ENCODE measurements around the gene BCL7A. TPM values are rescaled to one million over a fixed set of nuclear protein-coding genes. Genes with fewer than 3 reads are reported as not detected.

BCL7A gene
- total RNA-seq, 4 donors from 2014 or later, result 4.7 to 8.5 (median 5.6) TPM

DNA sequence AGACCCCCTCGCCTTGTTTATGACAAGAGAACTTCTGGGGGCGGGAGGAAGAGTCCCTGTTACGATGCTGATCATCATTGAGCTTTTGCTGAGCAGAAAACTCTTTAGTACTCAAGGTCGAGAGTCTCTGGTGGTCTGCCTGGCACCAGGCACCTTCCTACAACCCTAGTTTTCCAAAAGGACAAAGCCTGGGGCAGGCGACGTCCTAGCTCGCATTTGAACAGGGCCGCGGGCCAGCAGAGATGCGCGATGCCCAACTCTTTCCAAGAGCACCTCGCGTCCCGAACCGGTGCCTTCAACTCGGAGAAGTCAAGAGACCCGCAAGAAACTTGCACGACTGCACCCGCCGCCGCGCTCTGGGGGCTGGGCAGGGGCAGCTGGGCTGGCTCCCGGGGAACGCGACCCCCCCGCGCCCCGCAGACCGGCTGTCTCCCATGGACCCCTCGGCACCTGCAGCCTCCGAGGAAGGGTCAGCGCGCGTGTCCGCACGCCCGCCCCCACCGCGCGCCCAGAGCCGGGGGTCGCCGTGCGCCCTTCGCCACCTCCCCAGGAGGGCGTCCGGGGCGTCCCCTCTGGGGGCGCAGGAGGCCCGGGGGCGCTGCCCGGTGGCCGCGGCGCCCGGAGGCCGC, 377 bp upstream of the BCL7A start:
- ATAC-seq, result no peak
- no CpG with 5 or more reads among the region's 57 CpGs for WGBS, 2 donors (ENCODE audit: low coverage in 1 of 2)
- Histone ChIP-seq H3K27ac (peak overlapping the region in 3 of 4 donors; percentile 73 to 87 (median 84)), H3K36me3 (no peaks in the 10 kb centered on the region), H3K27me3 (no peaks in the 10 kb centered on the region), H3K9me3 (no peaks in the 10 kb centered on the region), H3K4me3 (peak overlapping the region; percentile 56 to 73), H3K4me1 (peaks cover 0 to 34% (median 15%) of the 10 kb centered on the region in 3 donors)
- TF ChIP-seq EP300 (IDR thresholded peaks at IDR 0.05) (no peak), POLR2AphosphoS5 (IDR thresholded peaks at IDR 0.05) (no peak), POLR2A (IDR thresholded peaks at IDR 0.05) (no peak)
- TF ChIP-seq, protein P1, sequence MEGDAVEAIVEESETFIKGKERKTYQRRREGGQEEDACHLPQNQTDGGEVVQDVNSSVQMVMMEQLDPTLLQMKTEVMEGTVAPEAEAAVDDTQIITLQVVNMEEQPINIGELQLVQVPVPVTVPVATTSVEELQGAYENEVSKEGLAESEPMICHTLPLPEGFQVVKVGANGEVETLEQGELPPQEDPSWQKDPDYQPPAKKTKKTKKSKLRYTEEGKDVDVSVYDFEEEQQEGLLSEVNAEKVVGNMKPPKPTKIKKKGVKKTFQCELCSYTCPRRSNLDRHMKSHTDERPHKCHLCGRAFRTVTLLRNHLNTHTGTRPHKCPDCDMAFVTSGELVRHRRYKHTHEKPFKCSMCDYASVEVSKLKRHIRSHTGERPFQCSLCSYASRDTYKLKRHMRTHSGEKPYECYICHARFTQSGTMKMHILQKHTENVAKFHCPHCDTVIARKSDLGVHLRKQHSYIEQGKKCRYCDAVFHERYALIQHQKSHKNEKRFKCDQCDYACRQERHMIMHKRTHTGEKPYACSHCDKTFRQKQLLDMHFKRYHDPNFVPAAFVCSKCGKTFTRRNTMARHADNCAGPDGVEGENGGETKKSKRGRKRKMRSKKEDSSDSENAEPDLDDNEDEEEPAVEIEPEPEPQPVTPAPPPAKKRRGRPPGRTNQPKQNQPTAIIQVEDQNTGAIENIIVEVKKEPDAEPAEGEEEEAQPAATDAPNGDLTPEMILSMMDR (IDR thresholded peaks at IDR 0.05), result no peak

DNA sequence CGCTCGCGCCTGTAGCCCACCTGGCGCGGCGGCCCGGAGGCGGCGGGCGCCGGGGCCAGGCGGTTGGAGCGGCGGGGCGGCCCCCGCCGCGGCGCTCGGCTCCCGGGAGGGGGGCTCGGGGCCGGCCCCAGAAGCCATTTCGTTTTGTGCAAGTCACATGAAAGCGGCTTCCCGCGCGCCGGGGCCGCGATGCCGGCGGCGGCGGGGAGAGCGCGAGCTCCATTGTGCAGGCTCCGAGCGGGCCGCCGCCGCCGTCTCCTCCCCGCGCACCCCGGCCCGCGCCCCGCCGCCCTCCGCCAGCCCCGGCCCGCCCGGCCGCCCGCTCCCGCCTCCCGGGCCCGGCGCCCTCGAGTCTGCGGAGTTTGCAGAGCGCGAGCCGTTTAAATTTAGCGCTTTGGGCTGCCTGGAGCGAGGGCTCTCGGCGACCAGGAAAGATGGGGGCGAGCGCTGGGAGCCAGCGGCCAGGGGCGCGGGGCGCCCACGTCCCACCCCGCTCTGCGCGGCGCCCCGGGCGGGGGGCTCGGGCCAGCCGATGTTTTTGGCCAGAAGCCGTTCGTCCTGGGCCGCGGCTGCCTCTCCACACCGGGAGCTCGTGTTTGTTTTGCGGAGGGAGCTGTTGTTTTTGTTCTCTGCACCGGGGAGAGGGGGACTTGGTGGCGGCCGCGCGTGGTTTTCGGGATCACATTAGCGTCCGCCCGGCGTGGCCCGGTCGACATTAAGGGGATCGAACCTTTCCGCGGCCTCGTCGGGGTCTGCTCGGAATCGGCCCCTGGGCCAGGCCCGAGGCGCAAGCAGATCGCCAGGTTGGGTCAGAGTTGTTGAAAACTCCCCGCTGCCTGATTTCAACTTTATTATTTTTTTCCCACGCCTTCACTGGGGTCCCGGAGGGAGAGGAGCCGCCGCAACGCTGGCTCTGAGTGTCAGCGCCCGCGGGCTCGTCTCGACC, 982 bp downstream of the BCL7A start:
- Histone ChIP-seq H3K36me3 (no peaks in the 10 kb centered on the region), H3K9me3 (no peaks in the 10 kb centered on the region), H3K27ac (peak overlapping the region; percentile 21 to 87 (median 79)), H3K27me3 (no peaks in the 10 kb centered on the region), H3K4me3 (peak overlapping the region; percentile 48 to 73), H3K4me1 (peaks cover 0 to 34% (median 15%) of the 10 kb centered on the region in 3 donors)
- 0% methylated on average over 3 to 11 of the region's 124 CpGs for WGBS, 2 donors (ENCODE audit: low coverage in 1 of 2)
- peak; percentile 16 for ATAC-seq
- TF ChIP-seq, protein P1 (IDR thresholded peaks at IDR 0.05), result no peak
- no peak for TF ChIP-seq EP300 (IDR thresholded peaks at IDR 0.05)
- TF ChIP-seq POLR2A (IDR thresholded peaks at IDR 0.05), result no peak
- no peak for TF ChIP-seq POLR2AphosphoS5 (IDR thresholded peaks at IDR 0.05)

DNA sequence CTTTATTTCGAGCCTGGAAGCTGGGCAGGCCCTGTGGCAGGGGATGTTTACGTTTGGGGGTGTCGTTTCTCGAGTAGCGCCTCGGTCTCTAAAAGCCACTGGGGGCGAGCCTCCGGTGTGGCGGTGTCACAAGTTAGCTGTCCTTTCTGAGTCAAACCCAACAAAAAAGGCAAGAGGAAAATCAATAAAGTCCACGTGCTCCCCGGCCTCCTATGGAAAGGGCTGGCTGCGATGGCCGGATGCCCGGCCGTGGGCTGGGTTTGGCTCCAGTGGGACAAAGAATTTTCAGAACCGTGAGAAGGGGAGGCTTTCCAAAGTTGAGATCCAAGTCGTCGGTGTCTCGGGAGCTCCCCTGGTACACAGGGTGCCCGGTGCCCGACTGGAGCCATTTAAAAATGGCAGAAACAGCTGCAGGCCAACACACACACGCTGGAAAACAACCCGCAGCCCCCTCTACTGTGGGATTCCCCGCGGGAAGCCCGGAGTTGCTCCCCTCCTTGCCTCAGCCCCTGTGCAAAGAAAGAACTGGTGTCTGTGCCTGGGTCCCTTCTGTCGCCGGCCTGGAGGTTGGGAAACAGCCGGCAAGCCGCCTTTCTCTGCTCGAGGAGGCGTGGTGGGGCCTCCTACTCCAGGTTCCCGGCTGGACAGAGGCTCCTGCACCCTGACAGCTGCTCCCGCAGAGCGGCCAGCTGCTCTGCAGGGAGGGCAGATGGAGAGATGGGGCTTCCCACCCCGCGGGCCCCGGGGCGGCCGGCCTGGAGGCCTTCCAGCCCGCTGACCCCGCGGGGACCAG, 1.9 kb downstream of the BCL7A start:
- Histone ChIP-seq H3K4me1 (peaks cover 0 to 34% (median 15%) of the 10 kb centered on the region in 3 donors), H3K27ac (peak overlapping the region; percentile 21 to 87 (median 79)), H3K27me3 (no peaks in the 10 kb centered on the region), H3K4me3 (peak overlapping the region; percentile 48 to 73), H3K9me3 (no peaks in the 10 kb centered on the region), H3K36me3 (no peaks in the 10 kb centered on the region)
- 0 to 27% methylated on average over 3 to 6 of the region's 43 CpGs for WGBS, 2 donors (ENCODE audit: low coverage in 1 of 2)
- TF ChIP-seq EP300 (IDR thresholded peaks at IDR 0.05) (no peak), POLR2AphosphoS5 (IDR thresholded peaks at IDR 0.05) (peak; percentile 32)
- peak; percentile 57 for ATAC-seq

DNA sequence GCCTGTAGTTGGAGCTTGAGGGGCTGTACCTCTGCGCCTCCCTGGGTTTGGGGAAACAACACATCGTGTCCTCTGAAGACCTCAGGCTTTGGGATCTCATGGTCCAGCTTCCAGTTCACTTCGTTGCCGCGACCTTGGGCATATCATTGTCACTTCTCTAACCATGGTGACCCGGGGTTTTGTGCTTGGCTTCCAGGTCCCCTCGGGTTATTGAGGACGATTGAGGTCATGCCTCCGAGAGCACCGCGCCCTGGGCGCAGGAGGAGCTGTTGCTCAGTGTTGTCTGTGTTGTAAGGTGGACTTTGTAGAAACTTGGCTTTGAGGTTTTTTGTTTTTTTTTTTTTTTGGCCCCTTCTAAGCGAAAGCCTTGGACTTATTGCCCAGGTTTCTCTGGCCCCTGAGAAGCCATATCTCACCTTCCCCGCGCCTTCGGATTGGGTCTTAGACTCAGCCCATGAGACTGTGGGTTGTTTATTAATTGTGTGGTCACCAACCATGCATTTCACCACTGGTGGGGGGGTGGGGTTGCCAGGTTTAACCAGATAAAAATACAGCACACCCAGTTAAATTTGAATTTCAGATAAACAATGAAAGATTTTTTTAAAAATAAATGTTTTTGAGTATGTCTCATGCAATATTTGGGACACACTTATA, 2.6 kb downstream of the BCL7A start:
- H3K4me3 ChIP-seq, result peak overlapping the region; percentile 48 to 73
- H3K4me1 ChIP-seq, result peaks cover 0 to 34% (median 15%) of the 10 kb centered on the region in 3 donors
- no peaks in the 10 kb centered on the region for H3K36me3 ChIP-seq
- no peak for ATAC-seq
- no peaks in the 10 kb centered on the region for H3K9me3 ChIP-seq
- no peaks in the 10 kb centered on the region for H3K27me3 ChIP-seq
- peak overlapping the region in 3 of 4 donors; percentile 73 to 87 (median 85) for H3K27ac ChIP-seq
- TF ChIP-seq POLR2AphosphoS5 (IDR thresholded peaks at IDR 0.05) (no peak), EP300 (IDR thresholded peaks at IDR 0.05) (no peak), POLR2A (IDR thresholded peaks at IDR 0.05) (no peak)
- TF ChIP-seq, protein P1 (IDR thresholded peaks at IDR 0.05), result no peak
- 68 to 80% methylated on average over 1 to 4 of the region's 16 CpGs for WGBS, 2 donors (ENCODE audit: low coverage in 1 of 2)

Data from gastroesophageal sphincter (tissue), 4 donors.